ENCODE data around the gene ATAD3B.
"Not testable (repeated sequence)": the region's sequence is repeated elsewhere in the genome, so short reads cannot be mapped to it uniquely, and the experiment has no call there.

ATAD3B gene

DNA sequence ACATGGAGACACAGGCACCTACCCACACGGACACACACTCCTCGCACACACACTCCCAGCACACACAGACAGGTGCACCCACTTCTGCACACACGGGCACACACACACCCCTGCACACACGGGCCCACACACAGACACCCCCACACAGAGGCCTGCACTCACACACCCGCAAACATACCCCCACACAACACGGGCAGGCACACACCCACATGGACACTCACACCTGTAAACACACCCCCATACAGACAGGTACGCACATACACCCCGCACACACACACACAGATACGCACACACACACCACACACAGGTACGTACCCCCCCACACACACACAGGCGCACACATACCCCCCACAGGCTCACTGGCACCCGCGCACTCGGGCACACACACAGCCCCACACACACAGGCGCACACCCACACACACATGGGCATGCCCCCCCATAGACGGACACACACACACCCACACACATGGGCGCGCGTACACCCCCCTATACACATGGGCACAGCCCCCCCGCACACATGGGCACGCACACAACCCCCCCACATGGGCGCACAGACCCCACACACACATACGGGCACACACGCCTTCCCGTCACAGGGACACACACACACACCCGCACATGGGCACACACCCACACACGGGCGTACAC, 46.5 kb downstream of the ATAD3B start:
- H3K4me3 ChIP-seq (ENCODE audit: low read depth, low read length): no peak overlapping the region
- no peak for DNase-seq (ENCODE audit: low read depth)
- TF ChIP-seq, protein P1, sequence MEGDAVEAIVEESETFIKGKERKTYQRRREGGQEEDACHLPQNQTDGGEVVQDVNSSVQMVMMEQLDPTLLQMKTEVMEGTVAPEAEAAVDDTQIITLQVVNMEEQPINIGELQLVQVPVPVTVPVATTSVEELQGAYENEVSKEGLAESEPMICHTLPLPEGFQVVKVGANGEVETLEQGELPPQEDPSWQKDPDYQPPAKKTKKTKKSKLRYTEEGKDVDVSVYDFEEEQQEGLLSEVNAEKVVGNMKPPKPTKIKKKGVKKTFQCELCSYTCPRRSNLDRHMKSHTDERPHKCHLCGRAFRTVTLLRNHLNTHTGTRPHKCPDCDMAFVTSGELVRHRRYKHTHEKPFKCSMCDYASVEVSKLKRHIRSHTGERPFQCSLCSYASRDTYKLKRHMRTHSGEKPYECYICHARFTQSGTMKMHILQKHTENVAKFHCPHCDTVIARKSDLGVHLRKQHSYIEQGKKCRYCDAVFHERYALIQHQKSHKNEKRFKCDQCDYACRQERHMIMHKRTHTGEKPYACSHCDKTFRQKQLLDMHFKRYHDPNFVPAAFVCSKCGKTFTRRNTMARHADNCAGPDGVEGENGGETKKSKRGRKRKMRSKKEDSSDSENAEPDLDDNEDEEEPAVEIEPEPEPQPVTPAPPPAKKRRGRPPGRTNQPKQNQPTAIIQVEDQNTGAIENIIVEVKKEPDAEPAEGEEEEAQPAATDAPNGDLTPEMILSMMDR (IDR thresholded peaks at IDR 0.05; ENCODE audit: low read depth, low read length, missing control alignments): no peak

DNA sequence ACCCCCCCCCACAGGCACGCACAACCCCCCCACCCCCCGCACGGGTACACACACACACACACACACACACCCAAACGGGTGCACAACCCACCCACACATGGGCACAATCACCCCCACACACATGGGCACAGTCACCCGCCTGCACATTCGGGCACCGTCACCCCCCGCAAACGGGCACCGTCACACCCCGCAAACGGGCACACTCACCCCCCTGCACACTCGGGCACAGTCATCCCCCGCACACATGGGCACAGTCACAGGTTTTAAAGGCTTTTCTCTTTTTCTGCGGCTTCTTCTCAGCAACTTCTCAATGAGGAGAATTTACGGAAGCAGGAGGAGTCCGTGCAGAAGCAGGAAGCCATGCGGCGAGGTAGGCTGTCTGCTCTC, 47.0 kb downstream of the ATAD3B start:
- not testable (repeated sequence) for H3K4me3 ChIP-seq (ENCODE audit: low read depth, low read length); DNase-seq (ENCODE audit: low read depth)

DNA sequence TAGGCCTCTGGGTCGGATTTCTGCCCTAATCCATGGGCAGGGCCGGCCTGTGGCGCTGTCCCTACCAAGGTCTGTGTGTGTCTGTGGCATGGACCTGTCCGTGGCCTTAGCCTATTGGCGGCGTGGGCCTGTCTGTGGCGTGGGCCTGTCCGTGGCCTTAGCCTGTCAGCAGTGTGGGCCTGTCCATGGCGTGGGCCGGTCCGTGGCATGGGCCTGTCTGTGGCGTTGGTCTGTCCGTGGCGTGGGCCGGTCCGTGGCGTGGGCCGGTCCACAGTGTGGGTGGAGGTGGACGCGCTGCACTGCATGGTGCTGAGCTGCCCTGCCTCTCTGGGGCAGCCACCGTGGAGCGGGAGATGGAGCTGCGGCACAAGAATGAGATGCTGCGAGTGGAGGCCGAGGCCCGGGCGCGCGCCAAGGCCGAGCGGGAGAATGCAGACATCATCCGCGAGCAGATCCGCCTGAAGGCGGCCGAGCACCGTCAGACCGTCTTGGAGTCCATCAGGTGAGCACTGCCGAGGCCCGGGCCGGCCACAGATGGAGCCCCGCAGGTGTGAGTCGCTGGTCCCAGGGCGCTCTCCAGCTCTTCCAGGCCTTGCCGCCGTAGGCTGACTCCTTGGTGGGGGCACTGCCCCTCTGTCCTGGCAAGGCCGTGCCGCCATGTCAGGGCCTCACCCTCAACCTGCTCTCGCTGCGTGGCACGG, 48.4 kb downstream of the ATAD3B start:
- not testable (repeated sequence) for DNase-seq (ENCODE audit: low read depth); H3K4me3 ChIP-seq (ENCODE audit: low read depth, low read length)

DNA sequence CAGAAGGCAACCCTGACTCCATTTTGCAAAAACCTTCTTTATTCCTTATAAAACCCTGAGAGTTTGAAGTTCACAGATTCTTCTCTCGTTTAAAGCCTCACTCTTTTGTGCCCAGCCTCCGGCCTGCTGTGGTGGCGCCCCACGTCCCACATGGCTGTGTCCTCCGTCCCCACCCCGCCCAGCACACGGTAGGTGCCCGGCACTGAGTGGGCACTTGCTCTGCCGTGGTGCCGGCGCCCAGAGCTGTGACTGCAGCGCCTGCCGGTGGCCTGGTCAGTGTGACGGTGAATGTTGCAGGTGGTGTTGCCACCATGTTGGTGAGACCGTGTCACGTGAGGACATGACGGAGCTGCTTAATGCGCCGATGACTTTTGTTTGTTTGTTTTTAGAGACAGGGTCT, 49.8 kb downstream of the ATAD3B start:
- H3K4me3 ChIP-seq (ENCODE audit: low read depth, low read length): no peak overlapping the region
- no peak for DNase-seq (ENCODE audit: low read depth)
- TF ChIP-seq, protein P1 (IDR thresholded peaks at IDR 0.05; ENCODE audit: low read depth, low read length, missing control alignments): no peak

DNA sequence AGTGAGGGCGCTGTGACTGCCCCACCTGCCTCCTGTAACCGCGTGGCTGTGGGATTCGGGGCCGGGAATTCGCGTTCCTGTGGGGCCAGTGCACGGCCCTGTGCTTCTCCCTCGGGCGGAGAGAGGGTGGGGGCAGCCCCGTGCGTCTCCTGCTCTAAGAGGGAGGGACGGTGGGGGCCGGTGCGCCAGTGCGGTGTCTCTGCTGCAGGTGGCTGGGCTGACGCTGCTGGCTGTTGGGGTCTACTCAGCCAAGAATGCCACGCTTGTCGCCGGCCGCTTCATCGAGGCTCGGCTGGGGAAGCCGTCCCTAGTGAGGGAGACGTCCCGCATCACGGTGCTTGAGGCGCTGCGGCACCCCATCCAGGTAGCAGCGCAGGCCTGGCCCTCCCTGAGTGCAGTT, 51.0 kb downstream of the ATAD3B start:
- H3K4me3 ChIP-seq (ENCODE audit: low read depth, low read length); DNase-seq (ENCODE audit: low read depth): not testable (repeated sequence)

DNA sequence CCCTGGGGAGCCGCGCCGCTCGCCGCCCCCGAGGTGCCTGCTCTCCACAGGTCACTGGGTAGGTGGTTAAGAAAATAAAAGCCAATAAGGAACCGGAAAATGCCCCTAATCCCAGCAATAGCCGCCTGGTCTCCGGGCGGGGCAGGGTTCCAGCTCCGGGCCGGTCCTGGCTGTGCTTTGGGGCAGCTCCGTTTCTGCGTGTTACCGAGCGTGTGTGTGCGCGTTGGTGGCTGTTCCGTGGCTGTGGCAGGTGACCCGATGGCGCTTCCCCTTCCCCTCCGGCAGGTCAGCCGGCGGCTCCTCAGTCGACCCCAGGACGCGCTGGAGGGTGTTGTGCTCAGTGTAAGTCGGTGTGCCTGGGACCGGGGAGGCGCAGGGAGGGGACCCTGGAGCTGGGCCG, 51.7 kb downstream of the ATAD3B start:
- not testable (repeated sequence) for H3K4me3 ChIP-seq (ENCODE audit: low read depth, low read length); DNase-seq (ENCODE audit: low read depth)

DNA sequence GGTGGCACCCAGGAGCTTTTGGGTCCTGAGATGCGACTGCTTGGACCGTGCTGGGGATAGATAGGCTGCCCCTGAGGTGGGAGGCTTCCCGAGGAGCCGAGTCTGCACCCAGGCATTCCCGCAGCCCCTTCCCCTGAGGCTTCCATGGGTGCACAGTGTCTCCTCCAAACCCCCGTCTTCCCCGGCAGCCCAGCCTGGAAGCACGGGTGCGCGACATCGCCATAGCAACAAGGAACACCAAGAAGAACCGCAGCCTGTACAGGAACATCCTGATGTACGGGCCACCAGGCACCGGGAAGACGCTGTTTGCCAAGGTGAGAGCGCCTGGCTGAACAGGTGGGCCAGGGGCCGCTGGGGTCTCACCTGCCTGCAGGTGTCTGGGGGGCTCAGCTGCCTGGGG, 52.1 kb downstream of the ATAD3B start:
- not testable (repeated sequence) for H3K4me3 ChIP-seq (ENCODE audit: low read depth, low read length); DNase-seq (ENCODE audit: low read depth)

DNA sequence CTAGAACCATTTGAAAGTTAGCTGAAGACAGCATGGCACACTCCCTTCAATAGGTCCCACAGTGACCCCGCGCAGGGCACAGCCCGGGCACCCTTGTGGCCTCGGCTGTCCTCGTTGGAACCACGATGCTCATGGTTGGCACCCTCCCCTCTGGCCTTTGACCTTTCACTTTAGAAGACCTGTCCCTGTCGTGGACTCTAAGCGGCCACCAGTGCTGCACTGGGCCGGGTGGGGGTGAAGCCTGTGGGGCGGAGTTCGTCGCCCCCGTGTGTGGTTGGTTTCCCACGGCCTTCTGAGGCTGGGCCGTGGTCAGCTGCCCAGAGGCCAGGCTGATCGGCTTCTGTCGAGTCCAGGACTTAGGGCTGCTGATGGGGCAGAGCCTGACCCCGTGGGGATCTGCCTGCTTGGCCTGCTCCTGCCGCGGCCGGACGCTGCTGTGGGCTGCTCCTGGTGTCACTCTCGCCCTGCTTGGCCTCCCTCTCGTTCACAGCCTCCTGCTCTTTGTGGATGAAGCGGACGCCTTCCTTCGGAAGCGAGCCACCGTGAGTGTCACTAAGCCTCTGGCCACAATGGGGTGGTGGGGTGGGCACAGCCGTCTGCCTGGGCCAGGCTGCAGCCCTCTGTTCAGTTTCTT, 53.3 kb downstream of the ATAD3B start:
- not testable (repeated sequence) for H3K4me3 ChIP-seq (ENCODE audit: low read depth, low read length); DNase-seq (ENCODE audit: low read depth)

DNA sequence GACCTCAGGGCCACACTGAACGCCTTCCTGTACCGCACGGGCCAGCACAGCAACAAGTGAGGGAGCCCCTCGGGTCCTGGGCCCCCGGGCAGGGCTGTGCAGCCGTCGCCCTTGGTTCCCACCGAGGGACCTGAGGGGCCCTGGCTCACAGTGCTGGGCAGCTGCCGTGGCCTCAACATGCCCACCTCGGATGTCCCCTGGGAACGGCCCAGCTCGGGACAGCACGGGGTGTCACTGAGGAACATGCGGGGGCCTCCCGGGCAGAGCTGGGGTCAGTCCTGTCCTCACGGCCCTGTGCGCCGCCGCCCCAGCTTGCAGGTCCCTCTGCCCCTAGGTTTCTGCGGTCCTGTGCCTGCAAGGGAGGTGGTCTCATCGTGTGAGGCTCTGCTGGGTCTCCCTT, 54.9 kb downstream of the ATAD3B start:
- H3K4me3 ChIP-seq (ENCODE audit: low read depth, low read length); DNase-seq (ENCODE audit: low read depth): not testable (repeated sequence)

DNA sequence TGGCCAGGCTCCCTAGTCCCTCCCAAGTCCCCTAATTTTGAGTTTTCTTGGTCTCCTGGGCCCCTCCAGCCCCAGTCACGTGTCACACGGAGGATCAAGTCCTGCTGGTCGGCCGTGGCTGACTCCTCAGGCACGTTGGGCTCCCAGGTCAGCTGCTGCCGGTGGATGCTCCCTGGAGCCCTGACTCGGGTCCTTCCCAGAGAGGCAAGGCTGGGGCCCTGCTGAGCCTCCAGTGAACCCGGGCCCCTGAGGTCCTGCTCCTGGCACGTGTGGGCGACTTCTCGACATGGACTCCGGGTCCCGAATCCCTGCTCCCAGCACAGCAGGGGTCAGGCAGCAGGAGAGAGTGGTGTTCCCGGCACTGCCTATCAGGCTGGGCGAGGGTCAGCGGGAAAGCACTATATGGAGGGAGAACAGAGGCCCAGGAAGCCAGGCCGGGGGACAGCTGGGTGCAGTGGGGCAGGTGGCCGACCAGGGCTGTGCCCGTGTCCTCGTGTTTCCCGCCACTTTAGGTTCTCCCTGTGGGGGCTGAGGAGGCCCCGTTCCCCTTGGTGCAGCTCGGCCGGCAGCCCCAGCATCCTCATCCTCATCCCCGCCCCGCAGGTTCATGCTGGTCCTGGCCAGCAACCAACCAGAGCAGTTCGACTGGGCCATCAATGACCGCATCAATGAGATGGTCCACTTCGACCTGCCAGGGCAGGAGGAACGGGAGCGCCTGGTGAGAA, 55.7 kb downstream of the ATAD3B start:
- DNase-seq (ENCODE audit: low read depth): no peak
- TF ChIP-seq, protein P1 (IDR thresholded peaks at IDR 0.05; ENCODE audit: low read depth, low read length, missing control alignments): no peak
- H3K4me3 ChIP-seq (ENCODE audit: low read depth, low read length): no peak overlapping the region
